Stimulated activated CD4-positive, alpha-beta T cell treated with anti-CD3 and anti-CD28 coated beads, TNF-alpha, amount 100 ng/mL, for 1 hour (primary cell): ENCODE measurements around the gene IFNGR2.
"Not testable (repeated sequence)": the region's sequence is repeated elsewhere in the genome, so short reads cannot be mapped to it uniquely, and the experiment has no call there.

Experiments
- DNase-seq, 3 donors: peaks; one replicate each; pipeline ENCODE4 v3.0.0-alpha.2; 2020; ENCODE audit warnings: low read depth in 3 of 3, low spot score in 1 of 3

The IFNGR2 gene

DNA sequence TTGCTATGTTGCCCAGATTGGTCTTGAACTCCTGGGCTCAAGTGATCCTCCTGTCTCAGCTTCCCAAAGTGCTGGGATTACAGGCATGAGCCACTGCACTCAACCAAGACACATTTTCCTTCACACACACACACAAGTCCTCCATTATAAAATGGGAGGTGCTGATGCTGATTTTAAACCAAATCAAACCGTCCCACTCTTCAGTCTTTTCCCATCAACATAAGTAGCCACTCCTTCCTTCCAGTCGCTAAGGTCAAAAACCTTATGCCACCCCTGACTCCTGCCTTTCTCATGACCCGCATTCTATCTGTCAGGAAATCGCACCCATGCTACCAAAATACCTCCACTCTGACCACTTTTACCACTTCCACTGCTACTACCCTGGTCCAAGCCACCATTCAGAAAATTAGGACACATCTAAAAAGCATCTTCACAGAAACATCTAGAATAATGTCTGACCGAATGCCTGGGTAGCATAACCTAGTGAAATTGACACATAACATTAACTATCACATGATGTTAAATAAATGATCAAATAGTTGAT lies 28.0 kb upstream of the IFNGR2 start:
- DNase-seq: no peak

DNA sequence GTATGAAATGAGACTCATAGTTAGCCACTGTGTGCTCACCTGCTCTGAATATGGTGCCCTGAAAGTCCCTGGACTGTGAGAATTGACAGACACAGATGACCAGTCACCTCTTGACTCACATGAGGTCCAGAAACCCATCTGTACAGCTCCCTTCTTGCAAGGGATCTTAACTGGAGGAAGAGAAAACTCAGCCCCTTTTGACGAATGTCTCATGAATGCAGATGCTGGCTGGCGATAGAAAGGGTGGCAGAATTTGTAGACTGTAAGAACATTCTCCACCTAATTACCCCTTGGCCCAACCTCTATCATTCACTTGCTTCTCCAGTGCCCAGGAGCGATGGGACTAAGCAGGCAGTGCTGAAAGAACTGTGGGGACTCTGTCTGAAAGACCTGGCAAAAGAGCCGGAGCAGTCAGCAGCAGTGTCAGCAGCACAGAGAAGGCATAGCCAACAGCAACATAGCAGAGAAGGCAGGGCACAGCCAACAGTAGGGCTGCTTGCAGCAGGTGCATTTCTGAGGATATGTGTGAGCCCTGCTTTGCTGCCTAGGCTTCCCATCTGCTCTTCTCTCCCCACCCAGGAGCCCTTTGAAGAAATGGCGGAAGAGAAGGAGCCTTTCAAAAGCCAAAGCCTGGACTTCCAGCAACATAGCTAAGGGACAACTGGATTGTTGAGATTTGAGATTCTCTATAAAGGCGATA lies 25.8 kb upstream of the IFNGR2 start:
- DNase-seq: no peak

DNA sequence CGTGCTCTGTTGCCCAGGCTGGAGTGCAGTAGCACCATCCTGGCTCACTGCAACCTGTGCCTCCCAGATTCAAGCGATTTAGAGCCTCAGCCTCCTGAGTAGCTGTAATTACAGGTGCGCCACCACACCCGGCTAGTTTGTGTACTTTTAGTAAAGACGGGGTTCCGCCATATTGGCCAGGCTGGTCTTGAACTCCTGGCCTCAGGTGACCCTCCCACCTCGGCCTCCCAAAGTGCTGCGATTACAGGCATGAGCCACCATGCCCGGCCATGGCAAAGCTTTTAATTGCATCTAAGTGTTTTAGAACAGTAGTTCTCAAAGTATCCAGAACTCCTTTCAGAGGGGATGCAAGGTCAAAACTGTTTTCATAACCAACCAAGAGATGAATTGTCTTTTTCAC lies 25.1 kb upstream of the IFNGR2 start:
- no peak for DNase-seq

DNA sequence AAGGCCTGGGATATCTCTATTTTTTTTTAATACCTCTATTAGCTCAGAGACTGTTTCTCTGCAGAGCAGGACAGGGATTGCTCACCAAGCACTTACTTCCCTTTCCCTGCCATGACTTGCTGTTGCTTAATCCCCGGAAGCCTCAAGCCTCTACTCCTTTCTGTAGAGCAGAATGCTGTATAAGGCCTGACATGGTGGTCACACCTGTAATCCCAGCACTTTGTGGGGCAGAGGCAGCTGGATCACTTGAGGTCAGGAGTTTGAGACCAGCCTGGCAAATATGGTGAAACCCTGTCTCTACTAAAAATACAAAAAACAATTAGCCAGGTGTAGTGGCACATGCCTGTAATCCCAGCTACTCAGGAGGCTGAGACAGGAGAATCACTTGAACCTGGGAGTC lies 23.3 kb upstream of the IFNGR2 start:
- DNase-seq: not testable (repeated sequence)

DNA sequence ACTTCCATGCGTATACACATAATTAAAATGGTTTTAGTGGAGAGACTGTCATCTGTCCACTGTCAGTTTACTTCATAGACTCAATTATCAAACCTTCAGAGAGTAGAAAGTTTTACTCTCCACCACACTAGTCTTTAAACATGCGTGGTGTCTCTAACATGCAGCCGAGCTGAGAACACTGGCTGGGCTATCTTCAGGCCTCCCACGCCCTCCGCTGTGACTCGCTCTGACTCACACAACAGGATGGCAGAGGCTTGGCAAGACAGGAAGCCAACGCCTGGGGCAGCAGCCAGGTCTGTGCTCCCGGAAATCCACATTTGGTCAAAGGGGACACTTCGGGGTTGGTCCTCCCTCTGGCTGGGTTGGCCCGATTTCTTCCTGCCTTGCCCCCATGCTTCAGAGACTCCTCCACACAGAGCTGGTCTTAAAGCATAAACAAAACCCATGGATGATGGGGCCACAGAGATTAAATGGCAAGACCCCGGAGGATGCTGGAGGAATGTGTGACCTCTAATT lies 22.7 kb upstream of the IFNGR2 start:
- DNase-seq: peak; percentile 67 to 79 (median 78)

DNA sequence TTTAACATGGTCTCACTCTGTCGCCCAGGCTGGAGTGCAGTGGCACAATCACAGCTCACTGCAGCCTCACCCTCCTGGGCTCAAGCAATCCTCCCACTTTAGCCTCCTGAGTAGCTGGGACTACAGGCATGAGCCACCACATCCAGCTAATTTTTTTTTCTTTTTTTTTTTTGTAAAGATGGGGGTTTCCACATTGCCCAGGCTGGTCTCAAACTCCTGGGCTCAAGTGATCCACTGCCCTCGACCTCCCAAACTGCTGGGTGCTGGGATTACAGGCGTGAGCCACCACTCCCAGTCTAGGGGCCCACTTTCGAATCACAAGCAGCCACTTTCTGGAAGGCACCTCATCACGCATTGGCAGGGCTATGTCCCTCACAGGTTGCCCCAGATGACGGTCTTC lies 21.8 kb upstream of the IFNGR2 start:
- not testable (repeated sequence) for DNase-seq

DNA sequence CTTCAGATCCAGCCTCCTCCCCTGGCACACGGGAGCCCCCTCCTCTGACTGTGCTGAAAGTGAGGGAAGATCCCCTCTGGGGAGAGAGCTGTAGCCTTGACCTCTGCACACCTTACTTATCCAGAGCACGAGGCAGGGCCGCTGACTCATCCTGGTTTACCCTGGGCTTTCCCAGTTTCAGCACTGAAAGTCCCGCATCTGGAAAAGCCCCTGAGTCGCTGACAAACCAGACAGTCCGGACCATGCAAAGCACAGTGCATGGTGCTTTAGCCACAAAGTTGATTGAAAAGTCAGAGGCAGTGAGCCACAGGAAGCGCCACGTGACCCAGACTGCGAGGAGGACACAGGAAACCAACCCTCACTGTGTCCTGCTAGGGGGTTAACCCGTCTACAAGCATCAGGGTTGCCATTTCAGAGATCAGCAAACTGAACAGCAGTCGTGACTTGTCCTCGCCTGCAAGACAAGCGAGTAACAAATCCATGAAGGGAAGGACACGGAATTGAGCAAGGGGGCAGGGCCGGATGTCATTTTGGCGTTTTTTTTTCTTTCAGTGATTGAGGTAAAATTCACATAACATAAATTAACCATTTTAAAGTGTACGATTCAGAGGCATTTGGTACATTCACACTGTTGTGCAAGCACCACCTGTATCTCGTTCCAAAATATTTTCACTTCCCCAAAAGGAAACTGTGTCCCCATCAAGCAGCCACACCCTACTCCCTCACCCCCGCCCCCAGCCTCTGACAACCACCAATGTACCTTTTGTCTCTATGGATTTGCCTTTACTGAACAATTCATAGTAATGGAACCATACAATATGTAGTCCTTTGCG lies 19.9 kb upstream of the IFNGR2 start:
- DNase-seq: peak; percentile 41 to 66 (median 53)

DNA sequence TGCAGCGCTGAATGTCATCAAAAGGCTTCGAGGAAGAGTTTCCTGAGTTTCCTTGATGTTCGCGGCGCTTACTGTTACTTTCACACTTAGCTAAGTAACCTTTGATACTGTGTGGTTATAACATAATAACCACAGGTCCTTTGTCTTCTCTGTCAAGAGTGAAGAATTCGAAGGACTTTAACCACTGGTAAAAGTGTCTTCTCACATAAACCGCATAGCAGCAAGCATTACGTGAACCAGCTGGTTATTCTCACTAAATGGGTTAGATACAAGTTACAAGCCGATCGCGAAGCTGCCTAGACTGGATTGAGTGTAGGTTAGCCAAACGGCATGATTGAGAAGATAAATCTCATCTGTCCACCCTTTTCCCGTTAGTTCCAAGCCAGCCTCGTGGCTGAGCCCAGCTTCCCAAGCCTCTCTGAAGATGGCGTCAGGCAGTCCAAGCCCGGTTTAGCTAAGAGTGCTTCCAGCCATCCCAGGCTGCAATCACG lies 18.3 kb upstream of the IFNGR2 start:
- DNase-seq: no peak

DNA sequence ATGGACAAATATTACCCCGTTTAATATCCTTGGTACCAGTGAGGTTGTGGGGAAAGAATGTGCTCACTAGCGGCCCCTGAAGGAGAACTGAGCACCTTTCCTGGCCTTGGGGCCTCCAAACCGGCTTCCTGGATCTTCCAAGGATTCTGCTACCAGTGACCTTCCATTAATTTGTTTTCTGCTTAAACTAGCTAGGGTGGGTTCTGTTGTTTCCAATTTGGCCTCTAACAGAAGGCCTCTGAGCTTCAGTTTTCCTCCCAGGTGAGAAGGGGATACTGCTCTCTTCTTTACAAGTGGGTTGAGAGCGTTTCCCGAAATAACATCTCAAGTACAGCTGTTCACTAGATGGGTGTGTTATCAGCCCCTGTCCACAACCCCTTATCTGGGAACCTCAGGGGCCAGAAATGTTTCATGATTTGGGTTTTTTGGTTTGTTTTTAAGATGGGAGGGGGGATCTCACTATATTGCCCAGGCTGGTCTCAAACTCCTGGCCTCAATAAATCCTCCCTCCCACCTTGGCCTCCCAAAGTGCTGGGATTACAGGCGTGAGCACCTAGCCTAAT lies 16.9 kb upstream of the IFNGR2 start:
- DNase-seq: no peak

DNA sequence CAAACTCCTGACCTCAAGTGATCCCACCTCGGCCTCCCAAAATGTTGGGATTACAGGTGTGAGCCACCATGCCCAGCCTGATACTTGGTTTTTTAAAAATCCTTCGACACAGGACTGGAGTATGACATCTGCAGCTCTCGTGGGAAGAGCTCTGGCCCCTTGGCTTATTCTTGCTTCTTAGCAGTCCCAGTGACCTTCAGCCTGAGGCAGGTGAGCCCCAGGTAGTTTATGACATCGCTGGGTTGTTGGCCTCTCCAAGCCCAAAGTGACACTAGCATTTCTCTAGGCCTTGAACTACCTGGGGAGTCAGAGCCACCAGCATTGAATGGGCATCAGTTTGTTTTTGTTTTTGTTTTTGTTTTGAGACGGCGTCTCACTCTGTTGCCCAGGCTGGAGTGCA lies 15.9 kb upstream of the IFNGR2 start:
- DNase-seq: no peak

DNA sequence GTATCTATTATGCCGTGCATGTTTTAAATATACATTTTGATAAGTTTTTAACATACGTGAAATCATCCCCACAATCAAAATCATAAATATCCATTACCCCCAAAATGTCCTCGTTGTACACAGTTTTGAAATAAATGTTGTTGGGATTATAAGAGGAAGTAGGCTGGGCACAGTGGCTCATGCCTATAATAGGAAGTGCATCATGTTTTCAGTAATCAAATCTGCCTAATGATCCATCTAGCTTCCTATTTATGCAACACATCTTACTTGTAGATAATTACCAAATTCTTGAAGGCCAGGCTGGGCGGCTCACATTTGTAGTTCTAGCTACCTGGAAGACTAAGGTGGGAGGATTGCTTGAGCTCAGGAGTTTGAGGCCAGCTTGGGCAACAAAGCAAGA lies 15.0 kb upstream of the IFNGR2 start:
- no peak for DNase-seq

DNA sequence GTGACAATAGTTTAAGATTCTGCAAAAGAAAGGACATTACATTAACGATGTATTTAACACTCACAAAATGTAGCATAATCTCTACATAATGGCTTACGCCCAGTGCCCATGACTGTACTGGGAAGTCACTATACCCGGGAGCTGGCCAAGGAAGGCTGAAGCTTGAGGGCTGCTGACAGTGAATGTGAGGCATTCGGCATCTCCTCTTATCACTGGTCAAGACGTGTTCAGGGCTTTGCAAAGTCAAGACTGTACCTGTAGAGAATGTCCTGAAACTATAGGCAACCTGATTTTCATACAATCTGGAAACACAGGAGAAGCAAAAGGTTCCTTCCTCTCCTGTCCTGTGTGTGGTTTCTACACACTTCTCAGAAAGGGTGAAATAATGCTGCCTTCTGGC lies 12.7 kb upstream of the IFNGR2 start:
- DNase-seq: no peak

DNA sequence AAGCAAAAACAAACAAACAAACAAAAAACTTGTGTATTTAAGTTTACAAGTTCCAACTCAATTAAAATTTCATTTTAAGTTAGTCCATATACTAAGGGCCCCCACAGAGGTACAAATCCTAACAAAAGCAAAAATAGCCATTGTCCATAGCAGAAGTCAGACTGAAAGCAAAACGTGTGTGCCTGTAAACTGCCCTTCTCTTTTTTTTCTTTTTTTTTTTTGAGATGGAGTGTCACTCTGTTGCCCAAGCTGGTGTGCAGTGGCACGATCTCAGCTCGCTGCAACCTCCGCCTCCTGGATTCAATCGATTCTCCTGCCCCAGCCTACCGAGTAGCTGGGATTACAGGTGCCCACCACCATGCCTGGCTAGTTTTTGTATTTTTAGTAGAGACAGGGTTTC lies 11.6 kb upstream of the IFNGR2 start:
- DNase-seq: no peak

DNA sequence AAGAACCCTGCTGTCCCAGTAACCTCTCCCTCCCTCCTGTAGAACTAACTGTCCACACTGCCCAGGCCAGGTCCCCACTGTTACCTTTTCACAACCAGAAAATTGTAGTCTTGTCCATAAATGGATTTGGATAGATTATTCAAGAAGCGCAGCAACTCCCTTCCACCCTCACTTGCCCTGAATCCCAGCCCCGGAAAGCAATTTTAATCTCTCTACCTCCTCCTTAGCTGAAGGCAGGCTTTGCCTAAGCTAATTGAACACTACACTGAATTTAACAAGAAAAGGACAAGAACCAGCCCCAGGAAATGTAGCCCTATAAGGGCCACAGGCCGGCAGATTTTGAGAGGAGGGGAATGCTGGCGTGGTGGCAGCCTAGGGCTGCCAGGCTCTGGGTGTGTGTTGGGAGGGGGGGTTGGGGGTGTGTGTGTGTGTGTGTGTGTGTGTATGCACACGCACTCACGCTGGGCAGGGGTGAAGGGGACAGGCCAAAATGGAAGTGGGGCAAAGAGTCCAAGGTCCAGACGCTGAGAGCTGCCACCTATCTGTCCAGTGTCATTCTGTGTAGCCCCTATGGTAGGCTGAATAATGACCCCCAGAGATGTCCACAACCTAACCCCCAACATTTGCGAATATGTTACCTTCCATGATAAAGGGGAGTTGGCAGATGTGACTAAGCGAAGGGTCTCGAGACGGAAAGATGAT lies 10.8 kb upstream of the IFNGR2 start:
- DNase-seq: no peak

DNA sequence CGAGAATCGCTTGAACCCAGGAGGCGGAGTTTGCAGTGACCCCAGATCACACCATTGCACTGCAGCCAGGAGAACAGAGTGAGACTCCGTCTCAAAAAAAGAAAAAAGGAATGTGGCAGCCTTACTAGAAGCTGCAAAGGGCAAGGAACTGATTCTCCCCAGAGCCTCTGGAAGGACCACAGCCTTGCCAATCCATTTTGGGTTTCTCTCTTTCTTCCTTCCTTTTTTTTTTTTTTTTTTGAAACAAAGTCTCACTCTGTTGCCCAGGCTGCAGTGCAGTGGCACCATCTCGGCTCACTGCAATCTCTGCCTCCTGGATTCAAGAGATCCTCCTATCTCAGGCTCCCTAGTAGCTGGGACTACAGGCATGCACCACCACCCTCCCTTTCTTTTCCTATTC lies 9.9 kb upstream of the IFNGR2 start:
- no peak for DNase-seq

DNA sequence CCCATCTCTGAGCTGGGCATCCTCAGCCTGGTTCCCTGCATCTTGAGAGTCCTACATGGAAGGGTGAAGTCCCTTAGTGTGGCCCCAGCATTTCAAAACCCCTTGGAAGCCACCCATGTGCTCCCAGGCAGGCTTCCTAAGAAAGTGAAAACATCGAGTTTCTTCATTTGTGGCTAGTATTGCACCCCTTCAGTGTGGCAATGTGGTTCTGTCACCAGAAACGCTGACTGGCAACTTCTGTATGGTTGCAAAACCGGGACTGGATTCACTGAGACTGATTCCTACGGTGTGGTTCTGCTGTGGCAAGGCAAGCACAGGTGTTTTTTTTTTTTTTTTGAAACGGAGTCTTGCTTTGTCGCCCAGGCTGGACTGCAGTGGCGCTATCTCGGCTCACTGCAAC lies 9.0 kb upstream of the IFNGR2 start:
- no peak for DNase-seq

DNA sequence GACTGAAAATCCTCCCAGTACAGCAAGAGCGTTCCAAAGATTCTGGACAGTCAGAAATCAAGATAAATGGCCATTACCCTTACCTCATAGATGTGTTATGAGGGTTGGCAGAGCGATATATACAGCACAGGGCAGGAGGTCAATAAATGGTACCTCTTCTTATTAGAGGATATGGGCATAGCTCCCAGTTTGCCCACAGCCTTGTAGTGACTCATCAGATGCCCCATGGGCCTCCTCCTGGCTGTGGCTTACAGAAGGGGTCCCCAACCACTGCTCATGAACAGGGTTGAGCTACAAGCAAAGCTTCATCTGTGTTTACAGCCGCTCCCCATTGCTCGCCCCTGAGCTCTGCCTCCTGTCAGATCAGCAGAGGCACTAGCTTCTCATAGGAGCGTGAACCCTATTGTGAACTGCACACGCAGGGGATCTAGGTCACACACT lies 7.3 kb upstream of the IFNGR2 start:
- DNase-seq: no peak

DNA sequence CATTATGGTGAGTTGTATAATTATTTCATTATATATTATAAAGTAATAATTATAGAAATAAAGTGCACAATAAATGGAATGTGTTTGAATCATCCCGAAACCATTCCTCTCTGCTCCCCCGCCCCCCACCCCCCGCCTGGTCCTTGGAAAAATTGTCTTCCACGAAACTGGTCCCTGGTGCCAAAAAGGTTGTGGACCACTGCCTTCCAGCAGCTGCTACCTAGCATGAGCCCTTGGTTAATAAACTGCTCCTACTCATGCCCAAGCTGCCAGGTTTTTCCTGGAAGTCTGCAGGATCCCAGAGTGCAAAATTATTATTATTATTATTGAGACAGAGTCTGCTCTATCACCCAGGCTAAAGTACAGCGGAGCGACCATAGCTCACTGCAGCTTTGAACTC lies 6.8 kb upstream of the IFNGR2 start:
- DNase-seq: no peak

DNA sequence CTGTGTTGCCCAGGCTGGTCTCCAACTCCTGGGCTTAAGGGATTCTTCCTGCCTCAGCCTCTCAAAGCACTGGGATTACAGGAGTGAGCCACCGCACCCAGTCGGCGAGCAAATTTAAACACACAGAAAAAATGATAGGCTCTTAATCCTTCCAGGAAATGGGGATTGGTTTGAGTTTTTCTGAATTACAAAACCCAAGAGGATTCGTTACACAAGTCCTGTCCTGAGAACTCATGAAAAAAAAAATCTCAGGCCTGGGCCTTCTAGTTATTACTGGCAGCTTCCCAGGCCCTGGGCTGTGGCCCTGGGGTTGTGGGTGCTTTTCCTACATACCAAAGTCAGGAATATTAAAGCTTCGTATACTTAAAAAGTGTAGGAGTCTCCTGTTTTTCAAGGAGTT lies 6.3 kb upstream of the IFNGR2 start:
- DNase-seq: no peak

DNA sequence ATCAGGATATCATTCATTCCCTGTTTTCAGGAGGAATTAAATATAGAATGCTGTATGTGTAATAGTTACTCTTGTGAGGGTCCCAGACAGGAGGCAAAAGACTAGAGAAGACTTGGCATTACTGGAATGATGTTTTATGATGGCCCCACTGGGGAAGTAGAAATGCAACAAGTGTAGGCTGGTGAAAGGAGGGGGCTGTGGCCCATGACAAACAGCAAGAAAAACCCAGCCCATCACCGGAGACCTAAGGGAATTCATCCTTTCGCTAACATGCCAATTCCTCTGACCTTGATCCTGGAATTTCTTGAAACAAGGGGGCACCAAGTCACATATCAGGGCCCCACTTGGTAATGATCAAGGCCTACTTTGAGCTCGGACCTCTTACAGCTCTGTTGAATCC lies 5.5 kb upstream of the IFNGR2 start:
- DNase-seq: no peak

DNA sequence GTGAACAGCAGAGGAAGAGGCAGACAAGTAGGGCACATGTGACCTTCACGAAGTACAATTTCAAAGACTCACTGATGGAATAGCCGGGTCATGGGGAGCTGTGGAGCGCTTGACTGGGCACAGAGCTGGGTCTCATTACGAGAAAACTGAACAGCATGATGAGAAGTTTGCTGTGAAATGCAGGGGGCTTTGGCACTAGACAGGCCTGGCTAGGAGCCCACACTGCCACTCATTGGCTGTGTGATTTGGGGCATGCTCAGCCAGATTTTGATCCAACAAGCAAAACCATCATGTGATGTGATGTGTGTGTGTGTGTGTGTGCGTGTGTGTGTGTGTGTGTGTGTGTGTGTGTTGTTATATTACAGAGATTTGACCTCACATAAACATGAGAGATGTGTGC lies 4.9 kb upstream of the IFNGR2 start:
- DNase-seq: no peak
